Measurements from ENCODE around the gene ANKFN1. TPM values are rescaled to one million over a fixed set of nuclear protein-coding genes. Genes with fewer than 3 reads are reported as not detected.

ANKFN1 gene
- total and polyA plus RNA-seq, 8 donors: 0.05 to 0.20 (median 0.12) TPM; not detected in 4

- ATAC-seq (peak in 1 of 4 donors; percentile 18), FAIRE-seq (no peak)
- TF ChIP-seq CTCF (IDR thresholded peaks at IDR 0.05): no peak
Observed at GRCh38 chr17:56230660-56231059, 77.4 kb downstream of the ANKFN1 start.

DNA sequence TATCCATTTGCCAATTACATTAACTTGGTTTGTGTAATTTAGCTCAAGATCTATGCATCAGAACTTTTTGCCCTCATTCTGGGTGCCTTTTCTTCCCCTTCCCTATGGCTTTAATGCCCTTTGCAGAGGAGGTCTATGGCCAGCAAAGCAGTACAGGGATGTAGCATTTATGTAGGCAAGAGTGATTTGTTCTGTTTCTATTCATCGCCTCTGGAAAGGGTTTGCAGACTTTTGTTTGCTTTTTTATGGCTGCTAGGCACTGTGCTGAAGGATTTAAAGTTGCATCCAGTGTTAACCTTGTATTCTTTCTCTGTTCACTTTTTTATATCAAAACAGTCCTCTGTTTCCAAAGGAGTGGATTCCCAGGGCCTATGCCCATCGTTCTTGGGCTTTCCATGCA is 78.0 kb downstream of the ANKFN1 start:
- no peak for FAIRE-seq
- H3K27me3 ChIP-seq: no peaks in the 10 kb centered on the region
- no peak for TF ChIP-seq CTCF (IDR thresholded peaks at IDR 0.05)
- no peak overlapping the region for H3K27ac ChIP-seq
- H3K9me3 ChIP-seq: no peaks in the 10 kb centered on the region
- 62 to 69% methylated on average over 2 of the region's 2 CpGs for WGBS, 2 donors
- DNase-seq: no peak
- no peaks in the 10 kb centered on the region for H3K36me3 ChIP-seq
- H3K4me1 ChIP-seq: no peaks in the 10 kb centered on the region
- intact Hi-C loops (cut with DNase I): no loop called here
- ATAC-seq: no peak
- no peak overlapping the region for H3K4me3 ChIP-seq

More at GRCh38 chr17:56230660-56231059, 77.4 kb downstream of the ANKFN1 start:
- no peaks in the 10 kb centered on the region for H3K27me3 ChIP-seq
- no peaks in the 10 kb centered on the region for H3K4me1 ChIP-seq
- DNase-seq: no peak
- H3K4me3 ChIP-seq: no peak overlapping the region
- 65 to 73% methylated on average over 4 of the region's 4 CpGs for WGBS, 2 donors
- H3K9me3 ChIP-seq: no peaks in the 10 kb centered on the region
- no peak overlapping the region for H3K27ac ChIP-seq
- intact Hi-C loops (cut with DNase I): no loop called here
- H3K36me3 ChIP-seq: no peaks in the 10 kb centered on the region

- Histone ChIP-seq H3K9me3 (no peaks in the 10 kb centered on the region), H3K4me1 (no peaks in the 10 kb centered on the region), H3K27ac (no peak overlapping the region), H3K4me3 (no peak overlapping the region), H3K27me3 (no peaks in the 10 kb centered on the region), H3K36me3 (no peaks in the 10 kb centered on the region)
- intact Hi-C loops (cut with DNase I): no loop called here
- FAIRE-seq: no peak
- TF ChIP-seq CTCF (IDR thresholded peaks at IDR 0.05): no peak
- WGBS, 2 donors: 46 to 60% methylated on average over 5 of the region's 5 CpGs
- ATAC-seq: no peak
- no peak for DNase-seq
Observed at GRCh38 chr17:56231693-56232092, 78.4 kb downstream of the ANKFN1 start.

- H3K4me1 ChIP-seq: no peaks in the 10 kb centered on the region
- intact Hi-C loops (cut with DNase I): no loop called here
- ATAC-seq (no peak), DNase-seq (no peak), FAIRE-seq (no peak)
- no peak overlapping the region for H3K4me3 ChIP-seq
- no peak overlapping the region for H3K27ac ChIP-seq
- no peaks in the 10 kb centered on the region for H3K27me3 ChIP-seq
- H3K36me3 ChIP-seq: no peaks in the 10 kb centered on the region
- no peak for TF ChIP-seq CTCF (IDR thresholded peaks at IDR 0.05)
- H3K9me3 ChIP-seq: no peaks in the 10 kb centered on the region
- 88 to 98% methylated on average over 2 of the region's 2 CpGs for WGBS, 2 donors
Observed at GRCh38 chr17:56244268-56244890, 91.1 kb downstream of the ANKFN1 start.

DNA sequence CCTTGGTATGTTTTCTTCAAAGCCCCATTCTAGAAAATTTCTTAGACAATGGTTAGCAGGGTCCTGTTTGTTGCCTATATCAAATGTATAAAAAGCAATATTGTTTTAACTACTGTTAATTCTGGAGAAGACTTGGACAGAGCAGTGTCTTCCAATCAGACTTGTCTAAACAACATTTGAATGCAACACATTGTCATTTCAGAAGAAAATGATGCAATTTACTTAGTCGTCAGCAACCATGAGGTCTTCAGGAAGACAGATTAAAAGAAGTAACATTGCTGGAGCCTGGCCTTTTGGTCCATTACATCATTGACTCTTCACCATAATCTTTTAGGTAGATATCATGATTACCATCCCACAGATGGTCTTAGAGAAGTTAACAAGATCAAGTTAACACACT is 94.5 kb downstream of the ANKFN1 start:
- Histone ChIP-seq H3K36me3 (no peaks in the 10 kb centered on the region), H3K4me3 (no peak overlapping the region), H3K27me3 (no peaks in the 10 kb centered on the region), H3K27ac (no peak overlapping the region), H3K9me3 (no peaks in the 10 kb centered on the region), H3K4me1 (no peaks in the 10 kb centered on the region)
- ATAC-seq (no peak), DNase-seq (no peak), FAIRE-seq (no peak)
- intact Hi-C loops (cut with DNase I): no loop called here
- no peak for TF ChIP-seq CTCF (IDR thresholded peaks at IDR 0.05)
- WGBS, 2 donors: 52 to 65% methylated on average over 1 of the region's 1 CpG
